AG04449 (cell line): ENCODE data around the gene ZBTB43.

Source experiments
- CTCF ChIA-PET: fragments of 350-600 bp; formaldehyde crosslinking; extraction: SDS; loops from one replicate; lab custom pipeline; 2021; ENCODE audit warnings: antibody characterized with exemption; lab: Yijun Ruan, JAX
- POLR2A ChIA-PET: fragments of 400-600, 350-600 bp; formaldehyde crosslinking; extraction: SDS; loops from one replicate; lab custom pipeline; 2020; ENCODE audit warnings: antibody characterized with exemption, inconsistent platforms; lab: Yijun Ruan, JAX
- DNase-seq: peaks from one replicate; pipeline ENCODE4 v3.0.0-alpha.2; 2010; ENCODE audit warnings: low read depth, low spot score
- H3K4me3 ChIP-seq: 2 replicates; pipeline ENCODE4 v1.5.1; 2011; ENCODE audit warnings: low read depth, mild to moderate bottlenecking, control low read depth, low read length
- TF ChIP-seq, protein P1 (sequence below): IDR thresholded peaks from one replicate; pipeline ENCODE4 v1.5.1; 2011; ENCODE audit warnings: mild to moderate bottlenecking, moderate library complexity, low read length, control low read depth, inconsistent platforms; ENCODE audit not compliant: insufficient read depth; ENCODE audit errors: missing control alignments

The ZBTB43 gene

DNA sequence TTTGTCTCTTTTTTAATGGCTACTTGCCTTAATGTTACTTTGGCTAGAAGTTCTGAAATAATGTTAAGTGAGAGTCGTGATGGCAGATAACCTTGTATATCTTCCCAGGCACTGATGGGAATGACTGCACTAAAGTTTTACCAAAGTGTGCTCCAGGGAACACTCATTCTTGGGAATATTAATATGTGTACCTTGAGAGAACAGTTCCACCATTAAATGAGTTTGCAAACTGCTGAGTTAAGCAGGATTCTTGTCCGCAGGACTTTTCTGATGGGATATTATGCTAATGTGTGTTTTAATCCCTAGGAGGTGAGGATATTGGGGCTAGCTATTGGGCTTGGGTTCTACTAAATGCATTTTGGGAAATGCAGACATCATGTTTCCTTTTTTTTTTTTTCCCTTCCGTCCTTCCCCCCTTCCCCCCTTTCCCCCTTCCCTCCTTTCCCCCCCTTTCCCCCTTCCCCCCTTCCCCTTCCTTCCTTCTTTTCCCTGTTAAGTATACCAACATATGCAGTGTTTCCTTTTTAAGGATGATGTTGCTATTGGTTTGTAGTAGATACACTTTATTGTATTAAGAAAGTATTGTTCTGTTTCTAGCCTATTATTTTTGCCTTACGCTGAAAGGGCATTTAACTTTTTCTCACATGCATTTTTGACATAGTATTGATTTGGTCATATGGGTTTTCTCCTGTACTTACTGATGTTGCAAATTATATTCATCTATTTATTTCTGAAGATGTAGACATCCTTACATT is 71.1 kb downstream of the ZBTB43 start:
- no peak for DNase-seq
- POLR2A ChIA-PET: no interaction called here
- CTCF ChIA-PET: no interaction called here
- no peak overlapping the region for H3K4me3 ChIP-seq
- TF ChIP-seq, protein P1, sequence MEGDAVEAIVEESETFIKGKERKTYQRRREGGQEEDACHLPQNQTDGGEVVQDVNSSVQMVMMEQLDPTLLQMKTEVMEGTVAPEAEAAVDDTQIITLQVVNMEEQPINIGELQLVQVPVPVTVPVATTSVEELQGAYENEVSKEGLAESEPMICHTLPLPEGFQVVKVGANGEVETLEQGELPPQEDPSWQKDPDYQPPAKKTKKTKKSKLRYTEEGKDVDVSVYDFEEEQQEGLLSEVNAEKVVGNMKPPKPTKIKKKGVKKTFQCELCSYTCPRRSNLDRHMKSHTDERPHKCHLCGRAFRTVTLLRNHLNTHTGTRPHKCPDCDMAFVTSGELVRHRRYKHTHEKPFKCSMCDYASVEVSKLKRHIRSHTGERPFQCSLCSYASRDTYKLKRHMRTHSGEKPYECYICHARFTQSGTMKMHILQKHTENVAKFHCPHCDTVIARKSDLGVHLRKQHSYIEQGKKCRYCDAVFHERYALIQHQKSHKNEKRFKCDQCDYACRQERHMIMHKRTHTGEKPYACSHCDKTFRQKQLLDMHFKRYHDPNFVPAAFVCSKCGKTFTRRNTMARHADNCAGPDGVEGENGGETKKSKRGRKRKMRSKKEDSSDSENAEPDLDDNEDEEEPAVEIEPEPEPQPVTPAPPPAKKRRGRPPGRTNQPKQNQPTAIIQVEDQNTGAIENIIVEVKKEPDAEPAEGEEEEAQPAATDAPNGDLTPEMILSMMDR: no peak

- POLR2A ChIA-PET: no interaction called here
- H3K4me3 ChIP-seq: no peak overlapping the region
- no peak for DNase-seq
- TF ChIP-seq, protein P1: no peak
- CTCF ChIA-PET: no interaction called here
Measured at GRCh38 chr9:126876531-126876930, 71.7 kb downstream of the ZBTB43 start.

- H3K4me3 ChIP-seq: no peak overlapping the region
- DNase-seq: no peak
- ChIA-PET POLR2A (interaction anchor here (1.5 kb wide), 1 partner anchor 8 kb away, joined by 3 read pairs; no protein-coding TSS in a partner anchor), CTCF (interaction anchor here (2.2 kb wide), 1 partner anchor 18 kb away, joined by 6 read pairs; the partner anchor contains the start of gene ZBTB34)
- TF ChIP-seq, protein P1: no peak
Measured at GRCh38 chr9:126877418-126877817, 72.6 kb downstream of the ZBTB43 start.

DNA sequence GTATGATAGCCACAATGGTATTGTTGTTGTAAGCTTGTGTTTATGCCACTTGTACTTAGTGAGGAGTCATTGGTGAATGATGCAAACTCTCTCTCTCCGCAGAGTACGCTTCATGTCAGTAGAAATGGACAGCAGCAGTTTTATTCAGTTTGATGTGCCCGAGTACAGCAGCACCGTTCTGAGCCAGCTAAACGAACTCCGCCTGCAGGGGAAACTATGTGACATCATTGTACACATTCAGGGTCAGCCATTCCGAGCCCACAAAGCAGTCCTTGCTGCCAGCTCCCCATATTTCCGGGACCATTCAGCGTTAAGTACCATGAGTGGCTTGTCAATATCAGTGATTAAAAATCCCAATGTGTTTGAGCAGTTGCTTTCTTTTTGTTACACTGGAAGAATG is 74.4 kb downstream of the ZBTB43 start:
- DNase-seq: no peak
- ChIA-PET CTCF (interaction anchor here (0.8 to 2.2 kb wide), 4 partner anchors 12 to 20 kb away, joined by 3 to 6 read pairs (median 4); partner anchors contain the start of gene ZBTB34), POLR2A (no interaction called here)
- no peak overlapping the region for H3K4me3 ChIP-seq
- TF ChIP-seq, protein P1: no peak

GRCh38 chr9:126880226-126880946 is 75.5 kb downstream of the ZBTB43 start:
- ChIA-PET POLR2A (no interaction called here), CTCF (interaction anchor here (1.5 to 2.1 kb wide), 2 partner anchors 16 to 21 kb away, joined by 3 to 5 read pairs; no protein-coding TSS in a partner anchor)
- no peak for DNase-seq
- no peak overlapping the region for H3K4me3 ChIP-seq
- TF ChIP-seq, protein P1: no peak

DNA sequence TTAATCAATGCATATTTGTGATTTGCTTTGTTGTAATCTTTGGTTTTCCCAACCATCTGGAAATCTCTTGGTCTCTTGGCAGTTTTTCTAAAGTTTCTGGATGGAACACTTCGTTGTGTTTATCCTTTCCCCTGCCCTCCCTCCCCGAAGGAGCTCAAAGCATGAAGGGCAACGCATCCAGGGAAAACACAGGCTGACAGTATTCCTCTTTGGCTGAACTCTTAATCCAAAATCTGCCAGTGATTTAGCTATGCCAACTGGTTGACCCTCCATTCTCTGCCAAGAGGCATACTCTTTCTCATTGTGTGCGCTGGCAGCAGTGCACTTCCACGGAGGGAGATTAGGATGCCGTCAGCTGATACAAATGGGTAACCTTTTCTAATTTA is 76.1 kb downstream of the ZBTB43 start:
- CTCF ChIA-PET: interaction anchor here (1.5 to 2.1 kb wide), 2 partner anchors 16 to 21 kb away, joined by 3 to 5 read pairs; no protein-coding TSS in a partner anchor
- POLR2A ChIA-PET: no interaction called here
- TF ChIP-seq, protein P1: no peak
- no peak overlapping the region for H3K4me3 ChIP-seq
- no peak for DNase-seq
